ENCODE measurements around the gene NIN. TPM values are rescaled to one million over a fixed set of nuclear protein-coding genes. Genes with fewer than 3 reads are reported as not detected.
"Not testable (repeated sequence)": the region's sequence is repeated elsewhere in the genome, so short reads cannot be mapped to it uniquely, and the experiment has no call there.

The NIN gene
- total RNA-seq, 1 donor from 2014 or later, result 40.3 TPM

GRCh38 chr14:50719911-50720759 is 110.8 kb downstream of the NIN start:
- no peak for DNase-seq (ENCODE audit: low spot score)

GRCh38 chr14:50718949-50719348 is 112.0 kb downstream of the NIN start:
- no peak for DNase-seq (ENCODE audit: low spot score)

GRCh38 chr14:50717811-50718210 is 113.2 kb downstream of the NIN start:
- DNase-seq (ENCODE audit: low spot score), result no peak

- DNase-seq (ENCODE audit: low spot score), result no peak
These were observed 116.4 kb downstream of the NIN start for GRCh38 chr14:50714450-50715073.

- no peak for DNase-seq (ENCODE audit: low spot score)
These were observed 119.9 kb downstream of the NIN start for GRCh38 chr14:50711043-50711442.

- DNase-seq (ENCODE audit: low spot score), result no peak
These were observed 125.9 kb downstream of the NIN start for GRCh38 chr14:50705026-50705593.

- no peak for DNase-seq (ENCODE audit: low spot score)
These were observed 126.4 kb downstream of the NIN start for GRCh38 chr14:50704454-50705010.

GRCh38 chr14:50697659-50698290 is 133.2 kb downstream of the NIN start:
- no peak for DNase-seq (ENCODE audit: low spot score)

GRCh38 chr14:50694260-50694659 is 136.7 kb downstream of the NIN start:
- not testable (repeated sequence) for DNase-seq (ENCODE audit: low spot score)

GRCh38 chr14:50688875-50689274 is 142.1 kb downstream of the NIN start:
- DNase-seq (ENCODE audit: low spot score), result no peak

- no peak for DNase-seq (ENCODE audit: low spot score)
These were observed 151.3 kb downstream of the NIN start for GRCh38 chr14:50679674-50680073.

- no peak for DNase-seq (ENCODE audit: low spot score)
These were observed 152.8 kb downstream of the NIN start for GRCh38 chr14:50678163-50678562.

GRCh38 chr14:50677527-50678063 is 153.4 kb downstream of the NIN start:
- DNase-seq (ENCODE audit: low spot score), result no peak

- DNase-seq (ENCODE audit: low spot score), result no peak
These were observed 154.0 kb downstream of the NIN start for GRCh38 chr14:50676814-50677516.

- DNase-seq (ENCODE audit: low spot score), result no peak
These were observed 155.4 kb downstream of the NIN start for GRCh38 chr14:50675597-50675996.

GRCh38 chr14:50670866-50671256 is 160.1 kb downstream of the NIN start:
- DNase-seq (ENCODE audit: low spot score), result no peak

- DNase-seq (ENCODE audit: low spot score), result no peak
These were observed 160.6 kb downstream of the NIN start for GRCh38 chr14:50670196-50670865.

All from mesenteric fat pad (tissue), 1 donor.